HG02870 (cell line): ENCODE data around the gene GLT8D2.
"Not testable (repeated sequence)": the region's sequence is repeated elsewhere in the genome, so short reads cannot be mapped to it uniquely, and the experiment has no call there.

Experiments
- ATAC-seq: cut with Tn5 transposase; IDR thresholded peaks from one replicate; pipeline ENCODE4 v1.9.1; 2021; ENCODE audit warnings: mild to moderate bottlenecking, moderate library complexity; ENCODE audit not compliant: unreplicated experiment

GLT8D2 gene

GRCh38 chr12:104054681-104055346 lies 4.8 kb upstream of the GLT8D2 start:
- no peak for ATAC-seq

DNA sequence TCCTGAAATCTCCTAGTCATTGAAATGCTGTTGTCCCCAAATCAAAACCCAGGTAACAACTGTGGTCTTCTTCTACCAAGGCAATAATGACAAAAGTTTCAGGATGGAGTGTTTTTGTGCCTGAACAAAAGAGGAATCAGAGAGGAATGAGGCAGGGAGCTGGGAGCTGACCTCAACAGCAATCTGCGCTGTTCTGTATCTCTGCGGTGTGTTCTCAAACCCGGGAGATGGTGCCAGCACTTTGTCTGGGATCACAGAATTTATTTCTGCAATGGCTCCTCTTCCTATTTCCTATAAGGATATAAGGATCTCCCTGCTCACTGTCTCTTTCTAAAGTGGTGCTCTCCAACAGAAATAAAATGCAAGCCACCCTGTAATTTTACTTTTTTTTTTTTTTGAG lies 449 bp upstream of the GLT8D2 start:
- ATAC-seq = no peak

GRCh38 chr12:104049278-104049902 lies 597 bp downstream of the GLT8D2 start:
- no peak for ATAC-seq

GRCh38 chr12:104048811-104049210 lies 1.2 kb downstream of the GLT8D2 start:
- no peak for ATAC-seq

GRCh38 chr12:104048162-104048561 lies 1.8 kb downstream of the GLT8D2 start:
- no peak for ATAC-seq

GRCh38 chr12:104046306-104046705 lies 3.7 kb downstream of the GLT8D2 start:
- ATAC-seq = no peak

- ATAC-seq = no peak
Observed at GRCh38 chr12:104044158-104044557, 5.8 kb downstream of the GLT8D2 start.

DNA sequence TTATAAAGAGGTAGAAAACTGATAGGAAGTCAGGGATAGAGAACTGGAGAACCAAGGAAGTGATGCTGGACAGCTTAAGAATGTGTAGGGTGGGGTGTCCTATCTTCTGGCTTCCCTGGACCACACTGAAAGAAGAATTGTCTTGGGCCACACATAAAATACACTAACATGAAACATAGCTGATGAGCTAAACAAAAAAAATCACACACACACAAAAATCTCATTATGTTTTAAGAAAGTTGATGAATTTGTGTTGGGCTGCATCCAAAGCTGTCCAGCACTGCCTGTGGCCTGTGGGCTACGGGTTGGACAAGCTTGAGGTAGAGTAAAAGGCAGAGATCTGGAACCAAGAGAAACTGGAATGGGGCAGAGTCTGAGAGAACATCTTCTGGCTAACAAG lies 7.4 kb downstream of the GLT8D2 start:
- ATAC-seq = no peak

- not testable (repeated sequence) for ATAC-seq
Observed at GRCh38 chr12:104039769-104040168, 10.2 kb downstream of the GLT8D2 start.

DNA sequence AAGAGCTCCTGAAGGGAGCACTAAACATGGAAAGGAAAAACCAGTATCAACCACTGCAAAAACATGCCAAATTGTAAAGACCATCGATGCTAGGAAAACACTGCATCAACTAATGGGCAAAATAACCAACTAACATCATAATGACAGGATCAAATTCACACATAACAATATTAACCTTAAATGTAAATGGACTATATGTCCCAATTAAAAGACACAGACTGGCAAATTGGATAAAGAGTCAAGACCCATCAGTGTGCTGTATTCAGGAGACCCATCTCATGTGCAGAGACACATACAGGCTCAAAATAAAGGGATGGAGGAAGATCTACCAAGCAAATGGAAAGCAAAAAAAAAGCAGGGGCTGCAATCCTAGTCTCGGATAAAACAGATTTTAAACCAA lies 13.8 kb downstream of the GLT8D2 start:
- ATAC-seq = not testable (repeated sequence)

- ATAC-seq = not testable (repeated sequence)
Observed at GRCh38 chr12:104030596-104030995, 19.4 kb downstream of the GLT8D2 start.

GRCh38 chr12:104026841-104027599 lies 23.0 kb downstream of the GLT8D2 start:
- no peak for ATAC-seq

GRCh38 chr12:104025771-104026170 lies 24.2 kb downstream of the GLT8D2 start:
- ATAC-seq = no peak

- ATAC-seq = no peak
Observed at GRCh38 chr12:104024348-104024747, 25.6 kb downstream of the GLT8D2 start.

GRCh38 chr12:104023710-104024109 lies 26.3 kb downstream of the GLT8D2 start:
- no peak for ATAC-seq

DNA sequence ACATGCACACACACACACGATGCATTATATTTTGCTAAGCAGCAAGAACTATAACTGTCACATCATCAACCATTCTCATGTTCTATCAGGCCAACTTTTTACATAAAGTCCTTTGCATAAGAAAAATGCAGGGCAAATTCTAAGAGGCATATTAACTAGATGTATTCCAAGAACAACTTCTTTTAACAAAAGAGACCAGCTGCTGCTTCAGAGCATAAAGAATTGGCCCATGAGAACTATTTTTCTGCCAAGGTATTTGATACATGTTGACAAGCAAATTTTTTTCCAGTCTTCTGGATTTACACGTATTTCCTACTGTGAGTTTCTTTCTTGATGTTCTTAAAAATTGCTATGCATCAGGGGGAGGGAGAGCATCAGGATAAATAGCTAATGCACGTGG lies 27.2 kb downstream of the GLT8D2 start:
- no peak for ATAC-seq

GRCh38 chr12:104021862-104022261 lies 28.1 kb downstream of the GLT8D2 start:
- ATAC-seq = not testable (repeated sequence)

GRCh38 chr12:104012331-104012730 lies 37.7 kb downstream of the GLT8D2 start:
- ATAC-seq = no peak

DNA sequence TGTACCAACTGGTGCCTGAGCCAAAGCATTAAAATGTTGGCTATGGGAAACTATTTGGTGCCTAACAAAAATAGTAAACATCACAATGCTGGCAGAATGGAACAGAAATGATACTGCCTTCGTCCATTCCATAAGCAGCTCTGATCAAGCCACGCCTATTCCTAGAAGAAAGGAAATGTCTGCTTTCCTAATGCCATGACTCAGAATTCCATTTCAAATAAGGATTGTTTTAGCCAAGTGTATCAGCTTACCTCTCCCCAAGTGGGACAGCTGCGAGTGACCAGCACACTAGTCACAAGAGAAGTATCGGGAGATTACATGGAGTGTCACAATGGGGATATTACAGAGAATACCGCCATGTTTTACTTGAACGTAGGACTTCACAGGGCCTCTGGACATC lies 38.7 kb downstream of the GLT8D2 start:
- ATAC-seq = no peak

DNA sequence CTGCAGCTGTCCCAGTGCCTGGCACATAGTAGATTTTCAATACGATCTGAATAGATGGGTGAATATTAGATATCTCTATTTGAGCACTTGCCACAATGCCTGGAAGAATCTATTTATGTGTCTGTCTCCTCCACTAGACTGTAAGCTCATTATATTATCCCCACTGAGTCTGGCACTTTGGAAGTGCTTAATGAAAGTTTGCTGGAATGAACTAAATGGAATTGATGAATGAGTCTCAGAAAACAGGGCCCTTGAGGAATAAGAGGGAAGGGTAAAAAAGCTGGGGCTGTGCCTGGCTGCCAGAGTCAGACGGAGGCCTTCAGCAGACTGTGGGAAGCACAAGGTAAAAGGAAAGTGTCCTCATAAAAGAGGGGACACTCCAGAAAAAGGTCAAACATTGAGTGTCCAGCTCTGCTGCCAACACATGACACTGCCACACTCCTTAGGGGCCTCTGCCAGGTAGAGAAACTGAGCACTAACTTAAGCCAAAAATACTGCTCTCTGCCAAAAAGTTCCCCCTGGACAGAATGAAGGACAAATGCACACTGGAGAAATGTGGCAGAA lies 39.3 kb downstream of the GLT8D2 start:
- ATAC-seq = no peak

GRCh38 chr12:104010121-104010520 lies 39.9 kb downstream of the GLT8D2 start:
- no peak for ATAC-seq

DNA sequence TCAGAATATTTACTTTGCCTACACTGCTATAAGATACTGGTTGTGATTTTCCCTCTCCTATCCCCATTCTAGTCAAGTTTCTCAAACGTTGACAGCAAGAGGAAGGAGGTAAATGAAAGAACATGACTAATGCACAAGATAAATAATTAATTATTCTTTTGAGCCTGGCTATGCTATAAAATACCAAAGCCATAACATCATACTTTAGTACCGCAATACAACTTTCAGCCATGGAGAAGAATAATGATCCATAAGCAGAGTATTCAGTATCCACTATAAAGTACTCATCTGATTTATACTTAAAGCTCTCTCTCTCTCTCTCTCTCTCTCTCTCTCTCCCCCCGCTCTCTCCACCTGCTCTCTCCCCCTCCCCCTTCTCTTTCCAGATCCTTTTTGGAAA lies 43.1 kb downstream of the GLT8D2 start:
- no peak for ATAC-seq
